ENCODE results near the gene MVB12B.

DNA sequence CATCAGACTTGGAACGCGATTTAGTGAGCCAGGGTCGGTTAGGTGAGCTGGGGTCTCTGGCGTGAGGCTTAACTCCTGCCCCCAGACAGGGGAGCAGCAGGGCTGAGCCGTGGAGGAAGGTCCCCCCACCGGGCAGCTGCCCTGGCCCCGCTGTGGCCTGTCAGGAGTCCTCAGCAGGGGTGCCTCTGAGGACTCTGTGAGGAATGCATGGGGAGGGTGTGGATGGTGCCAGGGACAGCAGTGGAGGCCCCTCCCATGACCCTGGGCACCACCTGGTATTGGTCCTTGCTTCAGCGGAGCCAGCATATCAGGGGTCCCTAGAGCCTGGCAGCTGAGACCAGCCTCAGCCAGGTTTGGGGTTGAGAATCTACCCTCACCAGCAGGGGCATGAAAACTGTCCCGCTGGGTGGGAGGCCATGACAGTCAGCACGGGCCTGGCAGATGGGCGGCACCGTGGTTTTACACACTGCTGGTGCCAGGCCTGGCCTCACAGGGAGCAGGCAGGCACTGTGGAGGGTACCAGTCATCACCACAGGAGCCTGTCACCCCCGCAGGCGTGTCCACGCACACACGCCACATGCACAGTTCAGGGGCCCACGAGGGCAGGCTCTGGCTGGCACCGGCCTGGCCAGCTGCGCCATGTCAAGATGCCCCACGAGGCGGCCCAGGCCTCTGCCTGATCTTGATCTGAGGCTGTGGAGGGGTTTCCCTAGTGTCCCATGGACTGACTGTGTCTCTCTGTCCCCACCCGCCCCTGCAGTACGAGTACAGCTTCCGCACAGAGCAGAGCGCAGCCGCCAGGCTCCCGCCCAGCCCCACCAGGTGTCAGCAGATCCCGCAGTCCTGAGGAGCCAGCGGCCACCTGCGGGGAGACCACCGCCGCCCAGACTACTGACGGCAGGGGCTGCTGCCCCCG is 176.0 kb downstream of the MVB12B start:
- TF ChIP-seq, protein P1, sequence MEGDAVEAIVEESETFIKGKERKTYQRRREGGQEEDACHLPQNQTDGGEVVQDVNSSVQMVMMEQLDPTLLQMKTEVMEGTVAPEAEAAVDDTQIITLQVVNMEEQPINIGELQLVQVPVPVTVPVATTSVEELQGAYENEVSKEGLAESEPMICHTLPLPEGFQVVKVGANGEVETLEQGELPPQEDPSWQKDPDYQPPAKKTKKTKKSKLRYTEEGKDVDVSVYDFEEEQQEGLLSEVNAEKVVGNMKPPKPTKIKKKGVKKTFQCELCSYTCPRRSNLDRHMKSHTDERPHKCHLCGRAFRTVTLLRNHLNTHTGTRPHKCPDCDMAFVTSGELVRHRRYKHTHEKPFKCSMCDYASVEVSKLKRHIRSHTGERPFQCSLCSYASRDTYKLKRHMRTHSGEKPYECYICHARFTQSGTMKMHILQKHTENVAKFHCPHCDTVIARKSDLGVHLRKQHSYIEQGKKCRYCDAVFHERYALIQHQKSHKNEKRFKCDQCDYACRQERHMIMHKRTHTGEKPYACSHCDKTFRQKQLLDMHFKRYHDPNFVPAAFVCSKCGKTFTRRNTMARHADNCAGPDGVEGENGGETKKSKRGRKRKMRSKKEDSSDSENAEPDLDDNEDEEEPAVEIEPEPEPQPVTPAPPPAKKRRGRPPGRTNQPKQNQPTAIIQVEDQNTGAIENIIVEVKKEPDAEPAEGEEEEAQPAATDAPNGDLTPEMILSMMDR (IDR thresholded peaks at IDR 0.05) = no peak
- TF ChIP-seq POLR2AphosphoS5 (IDR thresholded peaks at IDR 0.05; ENCODE audit: insufficient read depth in 1 of 2, low read depth in 1 of 2) (no peak), POLR2A (IDR thresholded peaks at IDR 0.05) (no peak)

Measured in vagina (tissue), 2 donors.